Cardiac muscle cell (in vitro differentiated cells and primary cell): ENCODE measurements around the gene FAXC. TPM values are rescaled to one million over a fixed set of nuclear protein-coding genes. Genes with fewer than 3 reads are reported as not detected.

Source experiments
- DNase-seq, 2 donors: peaks; one replicate each; pipeline versions ENCODE4 v3.0.0 to v3.0.0-alpha.2; 2010 to 2017; ENCODE audit warnings: low read depth in 1 of 2, low spot score in 1 of 2
- H3K27ac ChIP-seq: fragments of 200-600 bp; sonication (generic); 2 replicates; pipeline ENCODE4 v1.5.1; 2016
- H3K27me3 ChIP-seq: fragments of 200-600 bp; sonication (generic); 2 replicates; pipeline ENCODE4 v1.6.0; 2016; ENCODE audit warnings: control low read depth
- H3K36me3 ChIP-seq: fragments of 200-600 bp; sonication (generic); 2 replicates; pipeline ENCODE4 v1.5.1; 2016; ENCODE audit warnings: control low read depth
- H3K4me1 ChIP-seq: fragments of 200-600 bp; sonication (generic); 2 replicates; pipeline ENCODE4 v1.8.1; 2017; ENCODE audit warnings: low read depth, mild to moderate bottlenecking, mixed run types
- H3K4me3 ChIP-seq: fragments of 200-600 bp; sonication (generic); 2 replicates; pipeline ENCODE4 v1.5.1; 2016; ENCODE audit warnings: mild to moderate bottlenecking
- H3K9me3 ChIP-seq: fragments of 200-600 bp; sonication (generic); 2 replicates; pipeline ENCODE4 v1.5.1; 2017; ENCODE audit warnings: low read depth, mild to moderate bottlenecking, control low read depth
- CTCF ChIP-seq: IDR thresholded peaks from 2 replicates; pipeline ENCODE4 v1.5.1; 2012; ENCODE audit warnings: low read depth, mild to moderate bottlenecking, low read length
- polyA plus RNA-seq: library from polyadenylated mRNA; unstranded; fragments of >200 nt; fragmentation: Nextera tagmentation; extraction: Ambion mirVana; gene quantifications from 2 replicates; pipeline ENCODE4 v1.2.1, GENCODE V29; 2016
- total RNA-seq: library from RNA; depleted of rRNA; stranded (reverse); fragments of >200 nt; gene quantifications from 2 replicates; pipeline ENCODE4 v1.2.3, GENCODE V29; 2016

FAXC gene
- total and polyA plus RNA-seq, 2 experiments from 2014 or later, result 0.30 to 2.7 TPM

- Histone ChIP-seq H3K27ac (no peak overlapping the region), H3K36me3 (no peaks in the 10 kb centered on the region), H3K27me3 (no peaks in the 10 kb centered on the region), H3K9me3 (no peaks in the 10 kb centered on the region), H3K4me3 (no peak overlapping the region), H3K4me1 (no peaks in the 10 kb centered on the region)
- no peak for DNase-seq
- no peak for TF ChIP-seq CTCF
Measured at GRCh38 chr6:99253271-99253670, 96.2 kb downstream of the FAXC start.

- no peak for TF ChIP-seq CTCF
- Histone ChIP-seq H3K27ac (no peak overlapping the region), H3K36me3 (no peaks in the 10 kb centered on the region), H3K4me1 (no peaks in the 10 kb centered on the region), H3K9me3 (no peaks in the 10 kb centered on the region), H3K27me3 (no peaks in the 10 kb centered on the region), H3K4me3 (no peak overlapping the region)
- DNase-seq, result no peak
Measured at GRCh38 chr6:99252421-99252820, 97.1 kb downstream of the FAXC start.

GRCh38 chr6:99250476-99250875 is 99.0 kb downstream of the FAXC start:
- Histone ChIP-seq H3K27ac (no peak overlapping the region), H3K4me1 (no peaks in the 10 kb centered on the region), H3K36me3 (no peaks in the 10 kb centered on the region), H3K9me3 (no peaks in the 10 kb centered on the region), H3K4me3 (no peak overlapping the region), H3K27me3 (no peaks in the 10 kb centered on the region)
- no peak for DNase-seq
- no peak for TF ChIP-seq CTCF

- Histone ChIP-seq H3K4me3 (no peak overlapping the region), H3K9me3 (no peaks in the 10 kb centered on the region), H3K4me1 (no peaks in the 10 kb centered on the region), H3K27me3 (no peaks in the 10 kb centered on the region), H3K36me3 (no peaks in the 10 kb centered on the region), H3K27ac (no peak overlapping the region)
- DNase-seq, result no peak
- TF ChIP-seq CTCF, result no peak
Measured at GRCh38 chr6:99246602-99247001, 102.9 kb downstream of the FAXC start.

- no peak for TF ChIP-seq CTCF
- H3K27me3 ChIP-seq, result no peaks in the 10 kb centered on the region
Measured at GRCh38 chr6:99241905-99242534, 107.5 kb downstream of the FAXC start.

More at GRCh38 chr6:99241905-99242534, 107.5 kb downstream of the FAXC start:
- DNase-seq, result peak; percentile 26
- no peak overlapping the region for H3K27ac ChIP-seq
- H3K36me3 ChIP-seq, result no peaks in the 10 kb centered on the region
- H3K9me3 ChIP-seq, result no peaks in the 10 kb centered on the region
- H3K4me1 ChIP-seq, result no peaks in the 10 kb centered on the region
- no peak overlapping the region for H3K4me3 ChIP-seq
